ENCODE results near the gene SNRNP25.

The SNRNP25 gene

GRCh38 chr16:63998-64913 lies 10.6 kb downstream of the SNRNP25 start:
- DNase-seq: peak in 1 of 2 experiments; percentile 51

GRCh38 chr16:64914-65255 lies 11.3 kb downstream of the SNRNP25 start:
- no peak for DNase-seq

GRCh38 chr16:65745-66144 lies 12.1 kb downstream of the SNRNP25 start:
- DNase-seq: peak in 1 of 2 experiments; percentile 76

GRCh38 chr16:66309-67182 lies 12.9 kb downstream of the SNRNP25 start:
- DNase-seq: no peak

- DNase-seq: no peak
These were observed 13.7 kb downstream of the SNRNP25 start for GRCh38 chr16:67183-67791.

GRCh38 chr16:67884-68789 lies 14.5 kb downstream of the SNRNP25 start:
- no peak for DNase-seq

GRCh38 chr16:69181-69580 lies 15.6 kb downstream of the SNRNP25 start:
- DNase-seq: no peak

- DNase-seq: no peak
These were observed 17.5 kb downstream of the SNRNP25 start for GRCh38 chr16:71210-71539.

- DNase-seq: peak; percentile 43 to 73
These were observed 18.1 kb downstream of the SNRNP25 start for GRCh38 chr16:71540-72401.

- no peak for DNase-seq
These were observed 19.2 kb downstream of the SNRNP25 start, which contains the start of gene RHBDF1 for GRCh38 chr16:72561-73548. Gene RHBDF1, minus strand, starts transcription at chr16:72631. Its CDS starts 7,616 bp downstream, at chr16:65015.

GRCh38 chr16:74051-74746 lies 20.6 kb downstream of the SNRNP25 start:
- no peak for DNase-seq

- DNase-seq: no peak
These were observed 21.2 kb downstream of the SNRNP25 start for GRCh38 chr16:74747-75334.

- DNase-seq: no peak
These were observed 22.2 kb downstream of the SNRNP25 start for GRCh38 chr16:75580-76501.

GRCh38 chr16:76535-77272 lies 23.1 kb downstream of the SNRNP25 start:
- DNase-seq: no peak

GRCh38 chr16:77273-77806 lies 23.7 kb downstream of the SNRNP25 start:
- peak in 1 of 2 experiments; percentile 43 for DNase-seq

- peak in 1 of 2 experiments; percentile 74 for DNase-seq
These were observed 24.3 kb downstream of the SNRNP25 start, which contains the start of gene MPG for GRCh38 chr16:77807-78443. Gene MPG, plus strand, starts transcription at chr16:78225. Its CDS starts 85 bp downstream, at chr16:78310.
